Stimulated activated CD8-positive, alpha-beta memory T cell treated with anti-CD3 and anti-CD28 coated beads, Interleukin-15, amount 100 ng/mL, for 24 hours (primary cell): ENCODE data around the gene NUDT3.

Source experiments
- DNase-seq: peaks from one replicate; pipeline ENCODE4 v3.0.0-alpha.2; 2020; ENCODE audit warnings: low read depth

Gene NUDT3

GRCh38 chr6:34321821-34322220 is 70.6 kb downstream of the NUDT3 start:
- DNase-seq: no peak

- DNase-seq: no peak
Observed at GRCh38 chr6:34319471-34319885, 73.0 kb downstream of the NUDT3 start.

- no peak for DNase-seq
Observed at GRCh38 chr6:34318499-34319470, 73.7 kb downstream of the NUDT3 start.

- no peak for DNase-seq
Observed at GRCh38 chr6:34317882-34318498, 74.5 kb downstream of the NUDT3 start.

- DNase-seq: no peak
Observed at GRCh38 chr6:34317172-34317477, 75.3 kb downstream of the NUDT3 start.

- no peak for DNase-seq
Observed at GRCh38 chr6:34316431-34317171, 75.9 kb downstream of the NUDT3 start.

- DNase-seq: no peak
Observed at GRCh38 chr6:34315780-34316179, 76.7 kb downstream of the NUDT3 start.

- no peak for DNase-seq
Observed at GRCh38 chr6:34315256-34315655, 77.2 kb downstream of the NUDT3 start.

GRCh38 chr6:34312259-34312658 is 80.2 kb downstream of the NUDT3 start:
- DNase-seq: no peak

GRCh38 chr6:34310817-34311216 is 81.7 kb downstream of the NUDT3 start:
- DNase-seq: no peak

GRCh38 chr6:34308483-34308882 is 84.0 kb downstream of the NUDT3 start:
- DNase-seq: no peak

GRCh38 chr6:34305982-34306708 is 86.3 kb downstream of the NUDT3 start:
- no peak for DNase-seq

GRCh38 chr6:34305497-34305896 is 87.0 kb downstream of the NUDT3 start:
- DNase-seq: no peak

- no peak for DNase-seq
Observed at GRCh38 chr6:34304164-34304563, 88.3 kb downstream of the NUDT3 start.

- no peak for DNase-seq
Observed at GRCh38 chr6:34302929-34303328, 89.5 kb downstream of the NUDT3 start.

- no peak for DNase-seq
Observed at GRCh38 chr6:34301408-34301807, 91.1 kb downstream of the NUDT3 start.

GRCh38 chr6:34300332-34300751 is 92.1 kb downstream of the NUDT3 start:
- DNase-seq: no peak

GRCh38 chr6:34298941-34299340 is 93.5 kb downstream of the NUDT3 start:
- DNase-seq: no peak

- no peak for DNase-seq
Observed at GRCh38 chr6:34295721-34296120, 96.7 kb downstream of the NUDT3 start.

- DNase-seq: no peak
Observed at GRCh38 chr6:34292954-34293353, 99.5 kb downstream of the NUDT3 start.

- DNase-seq: no peak
Observed at GRCh38 chr6:34289137-34289536, 103.3 kb downstream of the NUDT3 start.

GRCh38 chr6:34288581-34288980 is 103.9 kb downstream of the NUDT3 start:
- DNase-seq: no peak
